A549 (cell line): Measurements from ENCODE around the gene MEIKIN. TPM values are rescaled to one million over a fixed set of nuclear protein-coding genes. Genes with fewer than 3 reads are reported as not detected.

Experiments used
- ATAC-seq, 2 experiments: fragments of 200-7000 bp in 1 of 2; fragments of >200 bp in 1 of 2; cut with Nextera tagmentation in 1 of 2; cut with Tn5 transposase in 1 of 2; 3 replicates each; pipeline versions ENCODE4 v1.8.0 to v1.9.1; 2018 to 2020; ENCODE audit warnings: mild to moderate bottlenecking in 1 of 2, moderate library complexity in 1 of 2
- CTCF ChIA-PET: fragments of 300-600 bp; sonication (Branson Sonifier 250); formaldehyde crosslinking; extraction: SDS; loops from one replicate; lab custom pipeline; 2021; ENCODE audit warnings: antibody characterized with exemption, inconsistent platforms; lab: Yijun Ruan, JAX
- POLR2A ChIA-PET: fragments of 350-600 bp; formaldehyde crosslinking; extraction: SDS; loops from one replicate; lab custom pipeline; 2021; ENCODE audit warnings: antibody characterized with exemption, inconsistent platforms; lab: Yijun Ruan, JAX
- DNase-seq, 2 experiments: peaks; one replicate each; pipeline versions ENCODE4 v3.0.0 to v3.0.0-alpha.2; 2011 to 2016; ENCODE audit warnings: low read depth in 1 of 2, low spot score in 1 of 2
- FAIRE-seq: peaks from 2 replicates; lab custom pipeline; 2011; peaks lifted over from hg19 to GRCh38; lab: Jason Lieb, UNC
- H3K27ac ChIP-seq, 2 experiments: fragments of >200 bp; sonication (Bioruptor Twin); formaldehyde crosslinking; 3 replicates each; pipeline ENCODE4 v1.5.1; 2016 to 2017
- H3K4me1 ChIP-seq: fragments of >200 bp; sonication (Bioruptor Twin); formaldehyde crosslinking; 3 replicates; pipeline ENCODE4 v1.6.1; 2016
- H3K4me2 ChIP-seq: fragments of >200 bp; sonication (Bioruptor Twin); formaldehyde crosslinking; 3 replicates; pipeline ENCODE4 v1.6.1; 2016
- H3K4me3 ChIP-seq: fragments of >200 bp; sonication (Bioruptor Twin); formaldehyde crosslinking; 3 replicates; pipeline ENCODE4 v1.5.1; 2016
- H3K9me3 ChIP-seq: fragments of >200 bp; sonication (Bioruptor Twin); formaldehyde crosslinking; 3 replicates; pipeline ENCODE4 v1.6.1; 2016
- CBX8 ChIP-seq: fragments of 200-600 bp; sonication (generic); IDR thresholded peaks from 2 replicates; pipeline ENCODE4 v1.6.1; 2016
- CEBPB ChIP-seq, 2 experiments: fragments of >200 bp in 1 of 2; sonication (Bioruptor Twin) in 1 of 2; formaldehyde crosslinking in 1 of 2; IDR thresholded peaks; 2 replicates each; pipeline ENCODE4 v1.6.1; 2012 to 2016
- CHD4 ChIP-seq: fragments of 200-600 bp; sonication (generic); IDR thresholded peaks from 2 replicates; pipeline ENCODE4 v1.6.1; 2016; ENCODE audit warnings: antibody characterized with exemption, mild to moderate bottlenecking, borderline replicate concordance
- EHMT2 ChIP-seq: fragments of 200-600 bp; sonication (generic); IDR thresholded peaks from 2 replicates; pipeline ENCODE4 v1.6.1; 2016; ENCODE audit warnings: antibody characterized with exemption, low read depth, mild to moderate bottlenecking, moderate library complexity
- FOSB ChIP-seq: fragments of 250-450 bp; sonication (Bioruptor Pico); IDR thresholded peaks from 2 replicates; pipeline ENCODE4 v1.5.0; 2020; ENCODE audit warnings: mild to moderate bottlenecking, moderate library complexity
- GATA3 ChIP-seq: IDR thresholded peaks from 2 replicates; pipeline ENCODE4 v1.6.1; 2012; ENCODE audit warnings: borderline replicate concordance
- HOXB13 ChIP-seq: fragments of 250-450 bp; sonication (Bioruptor Pico); IDR thresholded peaks from 2 replicates; pipeline ENCODE4 v1.5.0; 2020; ENCODE audit warnings: low read depth, mild to moderate bottlenecking, moderate library complexity
- KDM1A ChIP-seq: fragments of 200-600 bp; sonication (generic); IDR thresholded peaks from 2 replicates; pipeline ENCODE4 v1.6.1; 2016; ENCODE audit warnings: low read depth, mild to moderate bottlenecking
- KDM5A ChIP-seq: fragments of 200-600 bp; sonication (generic); IDR thresholded peaks from 2 replicates; pipeline ENCODE4 v1.6.1; 2016; ENCODE audit warnings: antibody characterized with exemption, mild to moderate bottlenecking
- MAFK ChIP-seq: fragments of 450-650 bp; IDR thresholded peaks from 2 replicates; pipeline ENCODE4 v1.6.1; 2014; ENCODE audit not compliant: partially characterized antibody
- MAZ ChIP-seq: fragments of 150-350 bp; IDR thresholded peaks from 2 replicates; pipeline ENCODE4 v1.6.1; 2014; ENCODE audit warnings: antibody characterized with exemption, low read depth, low read length, borderline replicate concordance
- POLR2A ChIP-seq: IDR thresholded peaks from 2 replicates; pipeline ENCODE4 v1.6.1; 2012; ENCODE audit warnings: mild to moderate bottlenecking, low read length
- RCOR1 ChIP-seq: fragments of 150-350 bp; IDR thresholded peaks from 2 replicates; pipeline ENCODE4 v1.6.1; 2014; ENCODE audit warnings: antibody characterized with exemption, low read length, low read depth
- RFX5 ChIP-seq: fragments of 450-650 bp; IDR thresholded peaks from 2 replicates; pipeline ENCODE4 v1.7.1; 2014; ENCODE audit warnings: antibody characterized with exemption, mild to moderate bottlenecking, moderate library complexity
- TP53 ChIP-seq: fragments of 250-450 bp; sonication (Bioruptor Pico); IDR thresholded peaks from 2 replicates; pipeline ENCODE4 v1.5.0; 2021; ENCODE audit warnings: mild to moderate bottlenecking, moderate library complexity
- ZC3H11A ChIP-seq: fragments of 450-650 bp; IDR thresholded peaks from 2 replicates; pipeline ENCODE4 v1.6.1; 2014; ENCODE audit warnings: antibody characterized with exemption, mild to moderate bottlenecking
- WGBS: methylation state at CpG from one replicate; pipeline ENCODE4 v1.1.6; 2017; ENCODE audit errors: missing lambda C conversion rate; 5-methylcytosine and 5-hydroxymethylcytosine counted together
- polyA plus RNA-seq, 4 experiments: library from polyadenylated mRNA; depleted of rRNA in 3 of 4; stranded (reverse); fragments of >200 nt; fragmentation: RNase III in 1 of 4; extraction: RNeasy Plus Mini Kit Qiagen cat#74134 plus additional on column Dnase treatment in 1 of 4; gene quantifications; 2 replicates in 3 of 4; 3 replicates in 1 of 4; pipeline ENCODE4 v1.2.3, GENCODE V29; 2011 to 2017
- TF ChIP-seq, protein P1 (sequence below): fragments of 250-450 bp; sonication (Bioruptor Pico); IDR thresholded peaks from 2 replicates; pipeline ENCODE4 v1.5.0; 2020; ENCODE audit warnings: low read depth, mild to moderate bottlenecking, moderate library complexity
- TF ChIP-seq, protein P2 (sequence below): fragments of 250-450 bp; sonication (Bioruptor Pico); IDR thresholded peaks from 2 replicates; pipeline ENCODE4 v1.5.0; 2021; ENCODE audit warnings: mild to moderate bottlenecking, moderate library complexity, borderline replicate concordance
- TF ChIP-seq, protein P3 (sequence below): fragments of >200 bp; sonication (Bioruptor Twin); formaldehyde crosslinking; IDR thresholded peaks from 2 replicates; pipeline ENCODE4 v1.6.1; 2016
- TF ChIP-seq, protein P4 (sequence below): fragments of 200-600 bp; sonication (generic); IDR thresholded peaks from 2 replicates; pipeline ENCODE4 v1.6.1; 2016; ENCODE audit warnings: antibody characterized with exemption, mild to moderate bottlenecking, moderate library complexity
- TF ChIP-seq, protein P5 (sequence below): fragments of 450-650 bp; IDR thresholded peaks from 2 replicates; pipeline ENCODE4 v1.6.1; 2014; ENCODE audit warnings: antibody characterized with exemption

Gene MEIKIN
- polyA plus RNA-seq, 2 of the 4 experiments (the other 2 are of a cell fraction), result not detected

DNA sequence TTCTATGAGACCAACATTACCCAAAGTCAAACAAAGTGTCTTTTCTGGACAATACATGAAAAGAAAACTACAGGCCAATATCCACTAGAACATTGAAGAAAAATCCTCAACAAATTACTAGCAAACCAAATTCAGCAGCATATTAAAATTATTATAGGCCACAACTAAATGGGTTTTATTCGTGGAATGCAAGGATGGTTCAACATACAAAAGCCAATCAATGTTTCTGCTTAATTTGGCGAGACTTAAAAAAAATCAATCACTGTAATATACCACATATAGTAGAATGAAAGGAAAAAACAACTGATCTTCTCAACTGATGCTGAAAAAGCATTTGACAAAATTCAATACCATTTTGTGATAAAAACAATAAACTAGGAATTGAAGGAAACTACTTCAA, 96.8 kb downstream of the MEIKIN start:
- Histone ChIP-seq H3K4me1 (no peaks in the 10 kb centered on the region), H3K9me3 (peaks cover 23% of the 10 kb centered on the region; the same call in 2 of the 3 replicates), H3K4me3 (no peak overlapping the region), H3K27ac (no peak overlapping the region), H3K4me2 (no peak overlapping the region)
- FAIRE-seq, result no peak
- ATAC-seq, result no peak
- no peak for DNase-seq
- CTCF ChIA-PET, result no interaction called here
- under 1% methylated on average over 2 of the region's 2 CpGs for WGBS
- POLR2A ChIA-PET, result no interaction called here
- TF ChIP-seq, protein P1, sequence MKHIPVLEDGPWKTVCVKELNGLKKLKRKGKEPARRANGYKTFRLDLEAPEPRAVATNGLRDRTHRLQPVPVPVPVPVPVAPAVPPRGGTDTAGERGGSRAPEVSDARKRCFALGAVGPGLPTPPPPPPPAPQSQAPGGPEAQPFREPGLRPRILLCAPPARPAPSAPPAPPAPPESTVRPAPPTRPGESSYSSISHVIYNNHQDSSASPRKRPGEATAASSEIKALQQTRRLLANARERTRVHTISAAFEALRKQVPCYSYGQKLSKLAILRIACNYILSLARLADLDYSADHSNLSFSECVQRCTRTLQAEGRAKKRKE (CRISPR knock-in tag), result no peak
- TF ChIP-seq ZC3H11A, result no peak
- TF ChIP-seq, protein P2, sequence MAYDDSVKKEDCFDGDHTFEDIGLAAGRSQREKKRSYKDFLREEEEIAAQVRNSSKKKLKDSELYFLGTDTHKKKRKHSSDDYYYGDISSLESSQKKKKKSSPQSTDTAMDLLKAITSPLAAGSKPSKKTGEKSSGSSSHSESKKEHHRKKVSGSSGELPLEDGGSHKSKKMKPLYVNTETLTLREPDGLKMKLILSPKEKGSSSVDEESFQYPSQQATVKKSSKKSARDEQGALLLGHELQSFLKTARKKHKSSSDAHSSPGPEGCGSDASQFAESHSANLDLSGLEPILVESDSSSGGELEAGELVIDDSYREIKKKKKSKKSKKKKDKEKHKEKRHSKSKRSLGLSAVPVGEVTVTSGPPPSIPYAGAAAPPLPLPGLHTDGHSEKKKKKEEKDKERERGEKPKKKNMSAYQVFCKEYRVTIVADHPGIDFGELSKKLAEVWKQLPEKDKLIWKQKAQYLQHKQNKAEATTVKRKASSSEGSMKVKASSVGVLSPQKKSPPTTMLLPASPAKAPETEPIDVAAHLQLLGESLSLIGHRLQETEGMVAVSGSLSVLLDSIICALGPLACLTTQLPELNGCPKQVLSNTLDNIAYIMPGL, result no peak
- TF ChIP-seq, all 56 proteins: peak for 0

DNA sequence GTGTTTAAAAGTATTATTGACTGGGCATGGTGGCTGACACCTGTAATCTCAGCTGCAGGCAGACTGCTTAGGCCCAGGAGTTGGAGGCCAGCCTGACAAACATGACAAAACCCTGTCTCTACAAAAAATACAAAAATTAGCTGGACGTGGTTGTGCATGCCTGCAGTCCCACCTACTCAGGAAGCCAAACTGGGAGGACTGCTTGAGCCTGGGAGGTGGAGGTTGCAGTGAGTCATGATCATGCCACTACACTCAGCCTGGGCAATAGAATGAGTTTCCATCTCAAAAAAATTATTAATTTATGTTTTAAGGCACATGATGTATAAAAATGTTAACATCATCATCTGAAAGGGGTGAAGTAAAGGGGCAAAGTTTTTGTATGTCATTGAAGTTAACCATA, 98.9 kb downstream of the MEIKIN start:
- WGBS, result 0% methylated on average over 1 of the region's 1 CpG
- ATAC-seq (no peak), DNase-seq (no peak), FAIRE-seq (no peak)
- ChIA-PET POLR2A (no interaction called here), CTCF (no interaction called here)
- Histone ChIP-seq H3K9me3 (peaks cover 29% of the 10 kb centered on the region; the same call in 2 of the 3 replicates), H3K4me1 (no peaks in the 10 kb centered on the region), H3K27ac (no peak overlapping the region), H3K4me3 (no peak overlapping the region), H3K4me2 (no peak overlapping the region)
- no peak for TF ChIP-seq MAFK
- TF ChIP-seq, protein P3, sequence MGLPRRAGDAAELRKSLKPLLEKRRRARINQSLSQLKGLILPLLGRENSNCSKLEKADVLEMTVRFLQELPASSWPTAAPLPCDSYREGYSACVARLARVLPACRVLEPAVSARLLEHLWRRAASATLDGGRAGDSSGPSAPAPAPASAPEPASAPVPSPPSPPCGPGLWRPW, result no peak
- TF ChIP-seq POLR2A, result no peak
- TF ChIP-seq, protein P1 (CRISPR knock-in tag), result no peak
- no peak for TF ChIP-seq EHMT2
- no peak for TF ChIP-seq MAZ
- no peak for TF ChIP-seq CBX8
- TF ChIP-seq KDM1A, result no peak
- TF ChIP-seq ZC3H11A, result no peak
- TF ChIP-seq, protein P4, sequence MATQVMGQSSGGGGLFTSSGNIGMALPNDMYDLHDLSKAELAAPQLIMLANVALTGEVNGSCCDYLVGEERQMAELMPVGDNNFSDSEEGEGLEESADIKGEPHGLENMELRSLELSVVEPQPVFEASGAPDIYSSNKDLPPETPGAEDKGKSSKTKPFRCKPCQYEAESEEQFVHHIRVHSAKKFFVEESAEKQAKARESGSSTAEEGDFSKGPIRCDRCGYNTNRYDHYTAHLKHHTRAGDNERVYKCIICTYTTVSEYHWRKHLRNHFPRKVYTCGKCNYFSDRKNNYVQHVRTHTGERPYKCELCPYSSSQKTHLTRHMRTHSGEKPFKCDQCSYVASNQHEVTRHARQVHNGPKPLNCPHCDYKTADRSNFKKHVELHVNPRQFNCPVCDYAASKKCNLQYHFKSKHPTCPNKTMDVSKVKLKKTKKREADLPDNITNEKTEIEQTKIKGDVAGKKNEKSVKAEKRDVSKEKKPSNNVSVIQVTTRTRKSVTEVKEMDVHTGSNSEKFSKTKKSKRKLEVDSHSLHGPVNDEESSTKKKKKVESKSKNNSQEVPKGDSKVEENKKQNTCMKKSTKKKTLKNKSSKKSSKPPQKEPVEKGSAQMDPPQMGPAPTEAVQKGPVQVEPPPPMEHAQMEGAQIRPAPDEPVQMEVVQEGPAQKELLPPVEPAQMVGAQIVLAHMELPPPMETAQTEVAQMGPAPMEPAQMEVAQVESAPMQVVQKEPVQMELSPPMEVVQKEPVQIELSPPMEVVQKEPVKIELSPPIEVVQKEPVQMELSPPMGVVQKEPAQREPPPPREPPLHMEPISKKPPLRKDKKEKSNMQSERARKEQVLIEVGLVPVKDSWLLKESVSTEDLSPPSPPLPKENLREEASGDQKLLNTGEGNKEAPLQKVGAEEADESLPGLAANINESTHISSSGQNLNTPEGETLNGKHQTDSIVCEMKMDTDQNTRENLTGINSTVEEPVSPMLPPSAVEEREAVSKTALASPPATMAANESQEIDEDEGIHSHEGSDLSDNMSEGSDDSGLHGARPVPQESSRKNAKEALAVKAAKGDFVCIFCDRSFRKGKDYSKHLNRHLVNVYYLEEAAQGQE, result no peak
- TF ChIP-seq RFX5, result no peak
- TF ChIP-seq, protein P5, sequence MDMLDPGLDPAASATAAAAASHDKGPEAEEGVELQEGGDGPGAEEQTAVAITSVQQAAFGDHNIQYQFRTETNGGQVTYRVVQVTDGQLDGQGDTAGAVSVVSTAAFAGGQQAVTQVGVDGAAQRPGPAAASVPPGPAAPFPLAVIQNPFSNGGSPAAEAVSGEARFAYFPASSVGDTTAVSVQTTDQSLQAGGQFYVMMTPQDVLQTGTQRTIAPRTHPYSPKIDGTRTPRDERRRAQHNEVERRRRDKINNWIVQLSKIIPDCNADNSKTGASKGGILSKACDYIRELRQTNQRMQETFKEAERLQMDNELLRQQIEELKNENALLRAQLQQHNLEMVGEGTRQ, result no peak
- TF ChIP-seq RCOR1, result no peak
- TF ChIP-seq CHD4, result no peak
- TF ChIP-seq CEBPB (IDR thresholded peaks at IDR 0.05), result no peak
- TF ChIP-seq HOXB13, result no peak
- no peak for TF ChIP-seq GATA3
- no peak for TF ChIP-seq FOSB
- no peak for TF ChIP-seq KDM5A
- TF ChIP-seq TP53 (CRISPR knock-in tag), result no peak
